Brain pericyte (primary cell): Measurements from ENCODE around the gene HMBS.
"Not testable (repeated sequence)": the region's sequence is repeated elsewhere in the genome, so short reads cannot be mapped to it uniquely, and the experiment has no call there.

Experiments
- DNase-seq: peaks from one replicate; pipeline ENCODE4 v3.0.0-alpha.2; 2012; ENCODE audit warnings: low read depth, low spot score

HMBS gene

GRCh38 chr11:119118227-119118626 is 33.5 kb downstream of the HMBS start:
- DNase-seq = no peak

- DNase-seq = no peak
Measured at GRCh38 chr11:119118946-119119345, 34.3 kb downstream of the HMBS start.

GRCh38 chr11:119120639-119121007 is 35.9 kb downstream of the HMBS start:
- DNase-seq = no peak

GRCh38 chr11:119121008-119121810 is 36.5 kb downstream of the HMBS start, which contains the start of gene HINFP:
Gene HINFP, plus strand, starts transcription at chr11:119121580. Its CDS starts 5,365 bp downstream, at chr11:119126945.
- DNase-seq = peak; percentile 98

- DNase-seq = no peak
Measured at GRCh38 chr11:119121811-119122124, 37.1 kb downstream of the HMBS start.

GRCh38 chr11:119125821-119126220 is 41.1 kb downstream of the HMBS start:
- DNase-seq = no peak

- no peak for DNase-seq
Measured at GRCh38 chr11:119126675-119127268, 42.1 kb downstream of the HMBS start.

GRCh38 chr11:119130662-119131061 is 46.0 kb downstream of the HMBS start:
- no peak for DNase-seq

- no peak for DNase-seq
Measured at GRCh38 chr11:119134389-119134978, 49.8 kb downstream of the HMBS start.

GRCh38 chr11:119139276-119139675 is 54.6 kb downstream of the HMBS start:
- not testable (repeated sequence) for DNase-seq
